ENCODE data around the gene HEYL. TPM values are rescaled to one million over a fixed set of nuclear protein-coding genes. Genes with fewer than 3 reads are reported as not detected.

Gene HEYL
- total and polyA plus RNA-seq, 2 of the 8 experiments (the other 6 are each of a cell fraction or from before 2014, with no cell fraction given), result 1.8 to 3.1 TPM

DNA sequence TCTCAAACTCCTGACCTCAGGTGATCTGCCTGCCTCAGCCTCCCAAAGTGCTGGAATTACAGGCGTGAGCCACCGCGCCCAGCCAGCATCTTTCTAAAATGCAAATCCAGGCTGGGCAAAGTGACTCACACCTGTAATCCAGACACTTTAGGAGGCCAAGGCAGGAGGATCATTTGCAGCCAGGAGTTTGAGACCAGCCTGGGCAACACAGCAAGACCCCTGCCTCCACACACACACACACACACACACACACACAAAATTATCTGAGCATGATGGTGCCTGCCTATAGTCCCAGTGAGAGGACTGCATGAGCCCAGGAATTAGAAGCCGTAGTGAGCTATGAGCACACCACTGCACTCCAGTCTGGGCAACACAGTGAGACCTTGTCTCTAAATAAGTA, 46.1 kb downstream of the HEYL start:
- ChIA-PET POLR2A (ENCODE audit: partially characterized antibody) (interaction anchor here (0.7 kb wide), 1 partner anchor 105 kb away, joined by 4 read pairs; no protein-coding TSS in a partner anchor), CTCF (ENCODE audit: partially characterized antibody) (interaction anchor here (1.3 to 2.7 kb wide), 3 partner anchors 13 to 65 kb away, joined by 3 to 11 read pairs (median 8); no protein-coding TSS in a partner anchor)
- no peaks in the 10 kb centered on the region for H3K36me3 ChIP-seq (ENCODE audit: control insufficient read depth in 2 of 4, insufficient read depth in 4 of 4, low read length in 3 of 4)
- no peak for DNase-seq (ENCODE audit: low read depth in 1 of 2, low spot score in 2 of 2)
- no peak overlapping the region for H2BK5ac ChIP-seq (ENCODE audit: low read depth, low read length)
- no peak overlapping the region for H3K23ac ChIP-seq (ENCODE audit: insufficient read length)
- no peak overlapping the region for H2AFZ ChIP-seq (ENCODE audit: low read length)
- no peak overlapping the region for H3K9ac ChIP-seq (replicated peaks in 1 of 4; ENCODE audit: extremely low read depth in 1 of 4, low read depth in 3 of 4, low read length in 3 of 4)
- H3K4me1 ChIP-seq (replicated peaks in 1 of 4; ENCODE audit: control insufficient read depth in 3 of 4, insufficient read depth in 4 of 4, low read length in 3 of 4), result no peaks in the 10 kb centered on the region; a peak in 1 of 7 replicates
- no peaks in the 10 kb centered on the region for H3K23me2 ChIP-seq (ENCODE audit: low read depth, low read length)
- no peak overlapping the region for H2BK12ac ChIP-seq (ENCODE audit: low read depth, low read length)
- FAIRE-seq, result no peak
- H3K79me2 ChIP-seq (ENCODE audit: control insufficient read depth in 1 of 2, insufficient read depth in 2 of 2, low read length in 2 of 2), result no peaks in the 10 kb centered on the region
- H3K4ac ChIP-seq (replicated peaks; ENCODE audit: insufficient read length, low read depth, low read length), result no peak overlapping the region
- H3K27ac ChIP-seq (ENCODE audit: low read depth, low read length), result no peak overlapping the region
- no peak overlapping the region for H2BK15ac ChIP-seq (ENCODE audit: low read length)
- H4K20me1 ChIP-seq (replicated peaks in 1 of 2; ENCODE audit: control insufficient read depth in 1 of 2, insufficient read depth in 2 of 2, low read length in 2 of 2), result no peaks in the 10 kb centered on the region
- no peak overlapping the region for H2BK120ac ChIP-seq (replicated peaks; ENCODE audit: low read depth, low read length)
- WGBS, 2 experiments (ENCODE audit: extremely low coverage in 1 of 2, insufficient coverage in 1 of 2, insufficient read length in 1 of 2, insufficient replicate concordance in 2 of 2, low coverage in 1 of 2, low lambda C conversion rate in 2 of 2, missing lambda C conversion rate in 1 of 2), result 94% methylated on average over 4 of the region's 4 CpGs; no CpG with 5 or more reads in 1 of the 2 experiments
- no peak overlapping the region for H4K91ac ChIP-seq (replicated peaks; ENCODE audit: insufficient read length, low read length)
- H2BK20ac ChIP-seq (ENCODE audit: low read length), result no peak overlapping the region
- no peaks in the 10 kb centered on the region for H3K79me1 ChIP-seq (ENCODE audit: low read depth, low read length)
- H3K4me2 ChIP-seq (ENCODE audit: insufficient read depth in 1 of 2, low read depth in 2 of 2, low read length in 2 of 2), result no peak overlapping the region
- H4K8ac ChIP-seq (ENCODE audit: extremely low read depth, insufficient read depth, low read length), result no peak overlapping the region; the same call in 1 of the 2 replicates
- no peak overlapping the region for H4K5ac ChIP-seq (ENCODE audit: insufficient read length, low read depth, low read length)
- no peaks in the 10 kb centered on the region for H3K9me3 ChIP-seq (ENCODE audit: insufficient read depth in 2 of 2, low read depth in 1 of 2, low read length in 1 of 2)
- peaks cover 0 to 8% (median 4%) of the 10 kb centered on the region in 4 experiments; a peak in 4 of 7 replicates for H3K27me3 ChIP-seq (replicated peaks in 1 of 4; ENCODE audit: control insufficient read depth in 3 of 4, extremely low read depth in 1 of 4, insufficient read depth in 3 of 4, low read length in 3 of 4)
- no peak overlapping the region for H3K14ac ChIP-seq (ENCODE audit: insufficient read length)
- H3K56ac ChIP-seq (replicated peaks; ENCODE audit: insufficient read length, low read depth, low read length), result no peak overlapping the region
- H3K4me3 ChIP-seq (ENCODE audit: extremely low read depth in 1 of 4, insufficient read depth in 2 of 4, low read depth in 3 of 4, low read length in 4 of 4), result no peak overlapping the region
- H2AK5ac ChIP-seq (ENCODE audit: low read depth, low read length), result no peak overlapping the region
- no peak for TF ChIP-seq GTF2F1 (IDR thresholded peaks at IDR 0.05; ENCODE audit: borderline replicate concordance, low read depth, low read length)
- no peak overlapping the region for H3K18ac ChIP-seq (ENCODE audit: extremely low read depth, low read length)
